Muscle of leg (tissue), 11 donors: Measurements from ENCODE around the gene TREH. TPM values are rescaled to one million over a fixed set of nuclear protein-coding genes. Genes with fewer than 3 reads are reported as not detected.

Source experiments
- DNase-seq: peaks from one replicate; pipeline ENCODE4 v3.0.0; 2013
- H3K27ac ChIP-seq: one replicate; pipeline ENCODE4 v1.5.1; 2013; ENCODE audit warnings: mild to moderate bottlenecking, low read length, control low read depth
- H3K27me3 ChIP-seq: one replicate; pipeline ENCODE4 v1.6.1; 2013; ENCODE audit warnings: low read length; ENCODE audit not compliant: control insufficient read depth, insufficient read depth
- H3K36me3 ChIP-seq: one replicate; pipeline ENCODE4 v1.6.1; 2013; ENCODE audit warnings: low read length; ENCODE audit not compliant: control insufficient read depth, insufficient read depth
- H3K4me1 ChIP-seq: one replicate; pipeline ENCODE4 v1.6.1; 2013; ENCODE audit warnings: low read length; ENCODE audit not compliant: control insufficient read depth, insufficient read depth
- H3K4me3 ChIP-seq: one replicate; pipeline ENCODE4 v1.5.1; 2013; ENCODE audit warnings: low read length, control low read depth
- H3K9me3 ChIP-seq: replicated peaks from 2 replicates; pipeline ENCODE4 v1.6.1; 2013; ENCODE audit warnings: low read depth, low read length; ENCODE audit not compliant: control insufficient read depth
- WGBS: methylation state at CpG from one replicate; pipeline ENCODE4 v1.1.5; 2013; ENCODE audit warnings: missing lambda C conversion rate; ENCODE audit not compliant: insufficient coverage; 5-methylcytosine and 5-hydroxymethylcytosine counted together
- polyA plus RNA-seq, 8 donors: library from polyadenylated mRNA; unstranded; fragments of 120-200 nt; gene quantifications; one replicate each; pipeline versions ENCODE4 v1.2.1 to v1.2.3, GENCODE V29; 2013; ENCODE audit warnings: inconsistent platforms in 1 of 8, low replicate concordance in 1 of 8; ENCODE audit not compliant: insufficient read length in 8 of 8, insufficient read depth in 1 of 8
- total RNA-seq: library from RNA; stranded (reverse); fragments of 120-200 nt; gene quantifications from one replicate; pipeline ENCODE4 v1.2.4, GENCODE V29; 2013

Gene TREH
- total and polyA plus RNA-seq, 9 donors = under 0.01 to 5.6 (median 0.22) TPM

GRCh38 chr11:118622376-118623268 is 56.8 kb downstream of the TREH start:
- Histone ChIP-seq H3K27ac (peak overlapping the region; percentile 87), H3K36me3 (peaks cover 46% of the 10 kb centered on the region), H3K9me3 (no peaks in the 10 kb centered on the region), H3K4me3 (peak overlapping the region; percentile 55), H3K27me3 (no peaks in the 10 kb centered on the region), H3K4me1 (peaks cover 69% of the 10 kb centered on the region)
- peak; percentile 78 for DNase-seq
- 48% methylated on average over 5 of the region's 9 CpGs for WGBS

DNA sequence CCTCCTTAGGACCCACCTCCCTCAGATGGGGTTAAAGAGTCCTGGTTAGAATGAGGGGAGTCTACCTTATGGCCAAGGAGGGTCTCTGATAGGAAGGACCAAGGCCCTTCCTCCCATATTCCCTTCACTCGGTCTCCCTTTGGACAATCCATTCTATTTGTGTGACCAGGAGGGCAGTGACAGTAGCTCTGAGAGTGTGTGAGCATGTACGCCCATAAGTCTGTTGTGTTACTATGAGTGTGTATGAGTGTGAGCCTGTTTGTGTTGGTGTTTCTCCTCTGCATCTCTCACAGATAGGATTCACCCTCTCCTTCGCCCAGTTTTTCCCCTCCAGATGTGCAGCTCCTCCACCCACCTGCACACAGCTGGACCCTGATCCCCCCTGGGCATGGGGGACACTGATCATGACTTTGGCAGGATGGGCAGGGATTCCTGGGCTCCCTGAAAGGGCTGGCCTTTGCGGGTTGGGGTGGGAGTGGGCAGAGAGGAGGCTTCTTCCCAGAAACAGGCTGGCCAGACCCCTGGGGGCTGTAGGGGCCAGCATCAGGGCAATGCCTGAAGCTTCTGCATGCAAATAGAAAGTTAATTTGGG is 57.6 kb downstream of the TREH start:
- peaks cover 74% of the 10 kb centered on the region for H3K4me1 ChIP-seq
- peak overlapping the region; percentile 87 for H3K27ac ChIP-seq
- H3K9me3 ChIP-seq = no peaks in the 10 kb centered on the region
- H3K36me3 ChIP-seq = peaks cover 45% of the 10 kb centered on the region
- peak; percentile 24 for DNase-seq
- H3K4me3 ChIP-seq = peak overlapping the region; percentile 55
- H3K27me3 ChIP-seq = no peaks in the 10 kb centered on the region
- WGBS = 9% methylated on average over 1 of the region's 4 CpGs

GRCh38 chr11:118621071-118621783 is 58.2 kb downstream of the TREH start:
- H3K9me3 ChIP-seq = no peaks in the 10 kb centered on the region
- under 1% methylated on average over 33 of the region's 38 CpGs for WGBS
- H3K4me1 ChIP-seq = peaks cover 74% of the 10 kb centered on the region
- H3K4me3 ChIP-seq = peak overlapping the region; percentile 55
- peak; percentile 94 for DNase-seq
- H3K27ac ChIP-seq = peak overlapping the region; percentile 87
- H3K36me3 ChIP-seq = peaks cover 46% of the 10 kb centered on the region
- no peaks in the 10 kb centered on the region for H3K27me3 ChIP-seq

DNA sequence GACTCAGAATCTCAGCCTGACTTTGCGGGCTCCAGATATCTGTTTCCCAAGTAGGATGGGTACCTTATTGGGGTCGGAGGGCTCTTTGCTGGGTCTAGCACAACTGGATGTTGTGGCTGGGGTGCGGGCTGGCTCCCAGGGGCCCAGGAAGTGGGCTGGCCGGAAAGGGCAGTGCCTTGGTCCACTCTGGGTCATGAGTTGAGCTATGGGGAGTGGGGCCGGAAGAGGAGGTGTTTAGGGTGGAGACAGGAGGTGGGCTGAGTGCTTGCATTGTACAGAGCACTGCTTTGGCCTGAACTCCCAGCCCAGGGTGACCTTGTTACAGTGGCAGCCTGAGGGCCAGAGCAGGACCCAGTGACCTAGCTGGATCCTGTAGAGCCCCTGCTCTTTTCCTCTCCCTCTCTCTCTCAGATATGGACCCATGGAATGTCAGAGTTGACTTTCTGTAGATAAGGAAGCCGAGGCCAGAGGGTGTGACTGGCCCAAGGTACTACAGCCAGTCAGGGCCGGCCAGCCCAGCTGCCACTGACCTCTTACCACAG is 58.9 kb downstream of the TREH start:
- Histone ChIP-seq H3K4me1 (peaks cover 71% of the 10 kb centered on the region), H3K36me3 (peaks cover 45% of the 10 kb centered on the region), H3K27me3 (no peaks in the 10 kb centered on the region), H3K9me3 (no peaks in the 10 kb centered on the region), H3K4me3 (peak overlapping the region; percentile 55), H3K27ac (peak overlapping the region; percentile 87)
- 39% methylated on average over 3 of the region's 7 CpGs for WGBS
- DNase-seq = peak; percentile 15

DNA sequence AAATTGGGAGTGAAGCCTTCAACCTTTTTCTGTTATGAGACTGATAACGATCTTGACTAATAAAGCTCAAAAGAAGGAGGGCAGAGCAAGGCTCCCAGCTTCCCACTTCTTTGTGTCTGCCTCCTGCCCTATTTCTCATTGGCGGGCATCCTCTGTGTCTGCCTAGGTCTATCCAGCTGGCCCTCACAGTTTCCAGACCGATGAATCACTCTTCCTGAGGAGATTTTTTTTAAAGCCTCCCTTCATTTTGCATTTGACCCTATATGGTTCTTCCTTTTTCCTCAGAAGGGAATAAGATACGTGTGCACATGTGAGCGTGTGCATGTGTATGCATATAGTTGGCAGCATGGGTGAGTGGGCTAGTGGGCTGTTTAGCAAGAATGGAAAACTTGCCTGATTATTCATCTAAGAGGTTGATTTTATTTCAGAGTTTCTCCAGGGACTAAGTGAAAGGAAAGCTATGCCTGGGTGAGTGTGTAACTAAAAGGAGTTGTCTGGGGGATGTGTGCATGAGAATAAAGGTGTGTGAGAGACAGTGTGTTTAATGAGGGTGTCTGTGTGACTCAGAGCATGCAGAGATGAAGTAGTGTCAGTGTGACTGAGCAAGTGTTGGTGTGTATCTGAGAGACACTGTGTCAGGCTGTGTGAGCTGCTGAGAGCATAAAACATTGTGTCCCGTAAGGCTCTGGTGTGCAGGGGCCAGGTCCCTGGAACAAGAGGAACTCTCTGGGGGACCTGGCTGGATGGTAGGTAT is 59.8 kb downstream of the TREH start:
- WGBS = 60% methylated on average over 3 of the region's 6 CpGs
- Histone ChIP-seq H3K27me3 (no peaks in the 10 kb centered on the region), H3K4me3 (no peak overlapping the region), H3K36me3 (peaks cover 42% of the 10 kb centered on the region), H3K4me1 (peaks cover 64% of the 10 kb centered on the region), H3K27ac (peak overlapping the region; percentile 87), H3K9me3 (no peaks in the 10 kb centered on the region)
- peak; percentile 92 for DNase-seq

DNA sequence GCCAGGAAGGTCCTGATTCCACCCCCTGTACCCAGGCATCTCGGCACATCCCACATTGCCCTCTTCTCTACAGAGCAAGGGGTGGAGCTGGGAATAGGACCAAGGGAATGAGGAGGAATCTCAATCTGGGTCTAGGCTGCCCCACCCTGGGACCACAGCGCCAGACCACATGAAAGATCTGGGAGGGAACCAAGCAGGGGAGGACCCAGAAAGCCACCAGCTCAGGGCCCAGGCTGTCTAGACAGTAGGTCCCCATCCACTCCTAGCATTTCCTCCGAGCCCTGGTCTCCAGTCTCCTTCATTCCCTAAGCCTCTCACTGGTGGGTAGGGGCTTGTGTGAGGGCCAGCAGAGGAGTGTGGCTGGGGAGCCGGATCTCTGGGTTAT is 60.5 kb downstream of the TREH start:
- H3K27ac ChIP-seq = peak overlapping the region; percentile 87
- 56% methylated on average over 1 of the region's 4 CpGs for WGBS
- no peaks in the 10 kb centered on the region for H3K27me3 ChIP-seq
- peaks cover 64% of the 10 kb centered on the region for H3K4me1 ChIP-seq
- no peak overlapping the region for H3K4me3 ChIP-seq
- H3K36me3 ChIP-seq = peaks cover 44% of the 10 kb centered on the region
- H3K9me3 ChIP-seq = no peaks in the 10 kb centered on the region
- peak; percentile 79 for DNase-seq

GRCh38 chr11:118618115-118618990 is 61.1 kb downstream of the TREH start:
- 0% methylated on average over 3 of the region's 11 CpGs for WGBS
- DNase-seq = peak; percentile 70
- no peaks in the 10 kb centered on the region for H3K9me3 ChIP-seq
- peaks cover 51% of the 10 kb centered on the region for H3K36me3 ChIP-seq
- peak overlapping the region; percentile 87 for H3K27ac ChIP-seq
- H3K4me3 ChIP-seq = no peak overlapping the region
- no peaks in the 10 kb centered on the region for H3K27me3 ChIP-seq
- peaks cover 62% of the 10 kb centered on the region for H3K4me1 ChIP-seq

DNA sequence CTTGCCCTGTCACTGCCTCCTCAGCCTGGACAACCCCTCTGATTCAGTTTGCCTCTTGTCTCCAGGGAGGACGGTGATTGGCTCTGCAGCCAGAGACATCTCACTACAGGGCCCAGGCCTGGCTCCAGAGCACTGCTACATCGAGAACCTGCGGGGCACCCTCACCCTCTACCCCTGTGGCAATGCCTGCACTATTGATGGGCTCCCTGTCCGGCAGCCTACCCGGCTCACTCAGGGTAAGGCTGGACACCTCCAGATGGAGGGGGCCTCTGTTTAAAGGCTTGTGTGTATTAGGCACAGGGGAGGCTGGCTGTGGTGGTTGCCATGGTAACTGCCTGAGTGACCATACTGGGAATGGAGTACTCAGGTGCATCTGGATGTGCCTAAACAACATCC is 63.5 kb downstream of the TREH start:
- Histone ChIP-seq H3K27me3 (peaks cover 3% of the 10 kb centered on the region), H3K27ac (no peak overlapping the region), H3K4me3 (no peak overlapping the region), H3K36me3 (peaks cover 53% of the 10 kb centered on the region), H3K4me1 (peaks cover 53% of the 10 kb centered on the region), H3K9me3 (no peaks in the 10 kb centered on the region)
- no peak for DNase-seq
- 74% methylated on average over 3 of the region's 5 CpGs for WGBS
